Spinal cord (tissue), 10 donors: ENCODE results near the gene RACGAP1. TPM values are rescaled to one million over a fixed set of nuclear protein-coding genes. Genes with fewer than 3 reads are reported as not detected.
A peak's percentile ranks its signal among the peaks of the same experiment; 100 is the strongest.

ENCODE experiments used
- DNase-seq, 6 donors: peaks; one replicate each; pipeline versions ENCODE4 v3.0.0 to v3.0.0-alpha.2; 2013 to 2015; ENCODE audit warnings: low spot score in 6 of 6, low read depth in 4 of 6
- H3K27ac ChIP-seq: one replicate; pipeline ENCODE4 v1.5.1; 2013; ENCODE audit warnings: low read depth, low read length, control low read depth
- H3K27me3 ChIP-seq: one replicate; pipeline ENCODE4 v1.6.1; 2013; ENCODE audit warnings: low read length; ENCODE audit not compliant: control insufficient read depth, insufficient read depth
- H3K36me3 ChIP-seq: one replicate; pipeline ENCODE4 v1.6.1; 2013; ENCODE audit warnings: low read length; ENCODE audit not compliant: control insufficient read depth, insufficient read depth
- H3K4me1 ChIP-seq: one replicate; pipeline ENCODE4 v1.6.1; 2013; ENCODE audit warnings: low read length; ENCODE audit not compliant: control insufficient read depth, insufficient read depth
- H3K4me3 ChIP-seq: one replicate; pipeline ENCODE4 v1.5.1; 2013; ENCODE audit warnings: low read depth, low read length, control low read depth
- H3K9me3 ChIP-seq: one replicate; pipeline ENCODE4 v1.6.1; 2013; ENCODE audit warnings: low read length; ENCODE audit not compliant: control insufficient read depth, insufficient read depth
- WGBS: methylation state at CpG from one replicate; pipeline ENCODE4 v1.1.5; 2013; ENCODE audit warnings: missing lambda C conversion rate; ENCODE audit not compliant: insufficient coverage; 5-methylcytosine and 5-hydroxymethylcytosine counted together
- polyA plus RNA-seq, 2 donors: library from polyadenylated mRNA; unstranded; fragments of 120-200 nt; gene quantifications; one replicate each; pipeline ENCODE4 v1.2.1, GENCODE V29; 2013; ENCODE audit not compliant: insufficient read length in 2 of 2
- total RNA-seq, 2 donors: library from RNA; depleted of rRNA in 1 of 2; stranded (reverse); fragments of 120-200 nt in 1 of 2; fragments of >200 nt in 1 of 2; gene quantifications; one replicate each; pipeline versions ENCODE4 v1.2.3 to v1.2.4, GENCODE V29; 2013 to 2014
- donor health status: healthy.

Gene RACGAP1
- total and polyA plus RNA-seq, 4 donors, result 32.1 to 46.2 (median 40.6) TPM

DNA sequence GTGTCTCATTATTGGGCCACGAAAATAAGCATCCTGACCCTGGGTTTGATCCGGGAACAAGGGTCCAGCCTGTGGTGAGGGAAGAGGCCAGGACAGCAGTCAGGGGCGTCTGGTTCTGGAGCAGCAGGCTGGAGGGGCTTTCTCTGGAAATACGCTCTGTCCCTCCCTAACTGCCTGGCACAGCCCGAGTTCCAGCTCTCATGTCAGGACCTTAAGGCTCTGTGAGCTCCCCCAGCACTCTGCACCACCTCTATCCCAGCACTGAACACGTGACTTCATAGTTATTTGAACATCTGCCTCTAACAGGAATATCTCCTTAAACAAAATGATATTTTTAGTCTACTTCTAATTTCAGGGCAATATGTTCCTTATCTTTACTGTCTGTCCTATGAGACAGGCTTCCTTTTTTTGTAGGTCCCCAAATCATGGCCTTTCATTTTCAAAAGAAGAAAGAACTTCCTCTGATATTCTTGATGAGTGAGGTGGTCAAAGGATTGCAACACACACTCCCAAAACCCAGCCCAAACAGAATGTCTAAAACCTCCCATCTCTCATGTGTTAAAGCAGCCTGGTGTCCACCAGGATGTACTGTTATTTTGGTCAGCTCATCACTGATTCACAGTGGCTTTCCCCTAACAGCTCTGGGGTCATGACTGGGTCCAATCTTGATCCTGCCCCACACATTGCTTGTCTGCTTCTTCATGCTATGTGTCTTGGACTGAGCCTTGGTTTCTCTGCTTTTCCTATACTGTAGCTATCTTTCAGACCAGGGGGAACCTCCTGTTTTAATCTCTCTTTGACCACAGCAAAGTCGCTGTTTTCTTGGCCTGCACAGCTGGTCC, 42.8 kb downstream of the RACGAP1 start:
- Histone ChIP-seq H3K27me3 (no peaks in the 10 kb centered on the region), H3K4me1 (peaks cover 43% of the 10 kb centered on the region), H3K36me3 (no peaks in the 10 kb centered on the region), H3K9me3 (no peaks in the 10 kb centered on the region), H3K4me3 (no peak overlapping the region), H3K27ac (no peak overlapping the region)
- WGBS, result 84% methylated on average over 5 of the region's 7 CpGs
- no peak for DNase-seq

DNA sequence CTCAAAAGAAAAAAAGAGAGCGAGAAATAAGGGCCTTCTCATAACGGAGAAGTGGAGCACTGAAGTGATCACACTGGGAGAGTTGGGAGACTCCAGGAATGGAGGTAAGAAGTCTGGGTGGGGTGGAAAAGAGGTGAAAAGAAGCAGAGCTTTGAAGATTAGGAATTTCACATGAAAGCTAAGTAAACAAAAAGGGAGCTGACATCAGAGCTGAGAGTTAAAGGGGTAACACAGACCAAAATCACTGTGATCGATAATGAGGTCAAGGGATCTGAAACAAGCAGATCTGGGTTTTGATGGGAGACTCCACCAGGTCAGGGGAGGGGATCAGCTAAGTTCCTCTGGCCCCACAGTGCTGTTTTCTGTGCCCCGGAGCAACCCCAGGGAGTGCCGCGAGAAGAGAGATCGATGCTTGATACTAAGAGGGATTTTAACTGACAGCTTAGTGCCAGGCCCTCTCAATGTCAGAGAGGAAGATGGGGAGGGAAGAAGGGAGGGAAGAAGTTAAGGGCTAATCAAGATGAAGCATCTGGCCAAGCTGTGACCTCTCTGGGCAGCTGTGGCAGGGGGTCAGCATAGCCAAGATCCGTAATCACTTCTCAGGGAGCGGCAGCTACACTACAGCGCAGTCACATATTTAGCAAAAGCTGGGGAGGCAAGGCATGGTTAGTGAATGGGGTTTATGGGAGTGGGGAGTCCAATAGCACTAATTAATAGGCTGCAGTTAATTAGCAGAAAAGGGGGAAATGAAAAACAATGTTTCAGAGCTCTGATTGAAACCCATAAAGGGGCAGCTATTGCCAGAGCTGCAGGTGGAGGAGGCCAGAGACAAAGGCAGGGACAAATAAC, 44.6 kb downstream of the RACGAP1 start:
- no peak overlapping the region for H3K27ac ChIP-seq
- no peaks in the 10 kb centered on the region for H3K27me3 ChIP-seq
- no peak overlapping the region for H3K4me3 ChIP-seq
- H3K36me3 ChIP-seq, result no peaks in the 10 kb centered on the region
- H3K4me1 ChIP-seq, result peaks cover 54% of the 10 kb centered on the region
- DNase-seq, result peak in 1 of 6 donors; percentile 59
- WGBS, result 63% methylated on average over 10 of the region's 10 CpGs
- H3K9me3 ChIP-seq, result no peaks in the 10 kb centered on the region

DNA sequence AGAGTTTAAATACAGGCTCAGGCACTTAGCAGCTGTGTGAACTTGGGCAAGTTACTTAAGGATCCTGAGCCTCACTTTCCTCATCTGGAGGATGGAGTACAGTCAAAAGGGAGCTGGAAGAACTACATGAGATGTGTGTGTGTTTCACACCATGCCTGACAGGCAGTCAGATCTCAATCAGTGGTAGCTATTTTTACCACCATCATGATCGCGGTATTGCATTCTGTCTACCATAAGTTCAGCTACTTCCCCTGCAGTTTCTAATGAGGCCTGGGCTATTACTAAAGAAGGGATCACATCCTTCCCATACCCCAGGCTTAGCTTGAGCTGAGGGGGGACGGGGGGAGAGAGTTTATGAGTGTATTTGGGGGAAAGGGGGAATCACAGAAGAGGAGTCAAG, 45.5 kb downstream of the RACGAP1 start:
- DNase-seq, result no peak
- Histone ChIP-seq H3K4me3 (no peak overlapping the region), H3K27me3 (no peaks in the 10 kb centered on the region), H3K27ac (no peak overlapping the region), H3K4me1 (peaks cover 62% of the 10 kb centered on the region), H3K36me3 (no peaks in the 10 kb centered on the region), H3K9me3 (no peaks in the 10 kb centered on the region)
- no CpG with 5 or more reads among the region's 3 CpGs for WGBS

DNA sequence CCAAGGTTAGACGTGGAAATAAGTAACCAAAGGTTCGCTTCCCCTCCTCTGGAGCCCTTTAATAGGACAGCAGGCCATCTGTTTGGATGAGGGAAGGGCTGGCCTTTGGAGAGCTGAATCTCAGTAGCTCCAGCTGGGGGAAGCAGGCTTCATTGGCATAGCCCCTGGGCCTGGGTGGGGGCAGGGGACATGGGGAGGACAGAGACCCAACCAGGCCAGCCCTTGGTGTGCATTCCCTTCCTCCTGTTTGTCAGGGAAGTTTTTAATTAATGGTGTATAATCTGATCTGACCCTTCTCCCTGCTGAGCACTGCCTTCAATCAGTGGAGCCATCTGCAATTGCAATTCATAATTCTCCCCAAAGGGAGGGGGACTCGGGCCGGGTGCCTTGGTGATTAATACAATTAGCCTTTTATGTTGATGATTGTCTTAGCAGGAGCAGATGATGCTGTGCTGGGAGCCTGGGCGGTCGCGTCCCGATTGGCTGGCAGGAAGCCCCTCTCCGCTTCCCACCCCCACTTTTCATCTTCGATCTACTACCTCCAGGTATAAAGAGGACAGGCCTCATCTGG, 46.2 kb downstream of the RACGAP1 start:
- DNase-seq, result peak in 2 of 6 donors; percentile 56 to 75
- Histone ChIP-seq H3K4me3 (no peak overlapping the region), H3K27me3 (no peaks in the 10 kb centered on the region), H3K4me1 (peaks cover 62% of the 10 kb centered on the region), H3K27ac (peak overlapping the region; percentile 33), H3K9me3 (no peaks in the 10 kb centered on the region), H3K36me3 (no peaks in the 10 kb centered on the region)
- 33% methylated on average over 2 of the region's 10 CpGs for WGBS

DNA sequence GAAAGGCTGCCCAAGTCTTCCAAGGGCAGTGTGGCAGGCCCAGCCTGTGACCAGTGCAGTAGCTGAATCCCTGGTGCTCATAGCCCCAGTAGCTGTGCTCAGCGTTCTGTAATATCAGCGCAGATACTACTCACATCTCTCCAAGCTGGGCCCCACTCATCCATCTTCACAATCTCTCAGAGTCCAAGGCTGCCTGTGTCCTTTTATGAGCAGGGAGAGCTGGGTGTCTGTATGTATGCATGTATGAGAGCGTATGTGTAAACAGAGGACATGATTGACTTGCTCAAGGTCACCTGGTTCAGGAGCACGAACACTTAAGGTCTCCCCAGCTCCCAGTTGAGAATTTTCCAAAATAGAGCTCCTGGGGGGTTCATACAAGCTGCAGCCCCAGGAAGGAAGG, 47.2 kb downstream of the RACGAP1 start:
- H3K27me3 ChIP-seq, result no peaks in the 10 kb centered on the region
- 75% methylated on average over 2 of the region's 4 CpGs for WGBS
- peaks cover 4% of the 10 kb centered on the region for H3K36me3 ChIP-seq
- no peak for DNase-seq
- H3K4me3 ChIP-seq, result no peak overlapping the region
- H3K9me3 ChIP-seq, result no peaks in the 10 kb centered on the region
- H3K4me1 ChIP-seq, result peaks cover 62% of the 10 kb centered on the region
- no peak overlapping the region for H3K27ac ChIP-seq

DNA sequence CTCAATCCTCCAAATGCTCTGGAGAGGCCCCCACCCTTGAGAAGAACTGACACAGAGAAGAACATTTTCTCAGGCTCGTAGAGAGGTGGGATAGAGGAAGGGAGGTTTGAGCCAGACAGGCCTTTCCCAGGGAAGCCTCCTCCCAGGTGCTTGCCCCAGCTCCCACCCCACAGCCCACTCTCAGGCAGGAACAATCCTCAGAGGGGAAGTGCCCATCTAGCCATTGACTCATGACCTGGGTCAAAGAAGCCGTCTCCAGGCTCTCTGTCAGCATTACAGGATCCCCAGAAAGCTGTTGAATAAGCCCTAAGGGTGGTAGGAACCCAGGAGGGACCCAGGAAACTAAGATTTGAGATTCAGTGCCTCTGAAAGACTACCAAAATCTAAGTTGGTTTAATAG, 48.7 kb downstream of the RACGAP1 start:
- H3K4me3 ChIP-seq, result no peak overlapping the region
- 70% methylated on average over 1 of the region's 2 CpGs for WGBS
- H3K36me3 ChIP-seq, result peaks cover 8% of the 10 kb centered on the region
- no peak for DNase-seq
- no peaks in the 10 kb centered on the region for H3K9me3 ChIP-seq
- no peaks in the 10 kb centered on the region for H3K27me3 ChIP-seq
- H3K4me1 ChIP-seq, result peaks cover 75% of the 10 kb centered on the region
- H3K27ac ChIP-seq, result no peak overlapping the region

DNA sequence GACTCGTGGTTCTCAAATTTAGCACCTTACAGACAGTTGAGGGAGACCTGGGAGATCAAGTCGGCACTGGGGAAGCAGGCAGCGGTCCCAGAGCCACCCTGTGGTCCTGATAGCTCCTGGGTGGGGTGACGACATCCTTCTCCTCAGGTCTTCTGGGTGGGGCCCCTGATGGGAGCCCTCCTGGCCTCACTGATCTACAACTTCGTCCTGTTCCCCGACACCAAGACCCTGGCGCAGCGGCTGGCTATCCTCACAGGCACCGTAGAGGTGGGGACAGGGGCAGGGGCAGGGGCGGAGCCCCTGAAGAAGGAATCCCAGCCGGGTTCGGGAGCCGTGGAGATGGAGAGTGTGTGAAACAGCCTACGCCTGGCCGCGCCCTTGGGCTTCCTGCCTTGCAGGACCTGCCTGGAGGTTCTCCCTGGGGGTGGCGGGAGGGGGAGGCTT, 50.0 kb downstream of the RACGAP1 start:
- H3K36me3 ChIP-seq, result peaks cover 8% of the 10 kb centered on the region
- no peak for DNase-seq
- peaks cover 2% of the 10 kb centered on the region for H3K27me3 ChIP-seq
- H3K4me3 ChIP-seq, result no peak overlapping the region
- 50% methylated on average over 12 of the region's 17 CpGs for WGBS
- no peaks in the 10 kb centered on the region for H3K9me3 ChIP-seq
- peak overlapping the region; percentile 51 for H3K27ac ChIP-seq
- H3K4me1 ChIP-seq, result peaks cover 78% of the 10 kb centered on the region

DNA sequence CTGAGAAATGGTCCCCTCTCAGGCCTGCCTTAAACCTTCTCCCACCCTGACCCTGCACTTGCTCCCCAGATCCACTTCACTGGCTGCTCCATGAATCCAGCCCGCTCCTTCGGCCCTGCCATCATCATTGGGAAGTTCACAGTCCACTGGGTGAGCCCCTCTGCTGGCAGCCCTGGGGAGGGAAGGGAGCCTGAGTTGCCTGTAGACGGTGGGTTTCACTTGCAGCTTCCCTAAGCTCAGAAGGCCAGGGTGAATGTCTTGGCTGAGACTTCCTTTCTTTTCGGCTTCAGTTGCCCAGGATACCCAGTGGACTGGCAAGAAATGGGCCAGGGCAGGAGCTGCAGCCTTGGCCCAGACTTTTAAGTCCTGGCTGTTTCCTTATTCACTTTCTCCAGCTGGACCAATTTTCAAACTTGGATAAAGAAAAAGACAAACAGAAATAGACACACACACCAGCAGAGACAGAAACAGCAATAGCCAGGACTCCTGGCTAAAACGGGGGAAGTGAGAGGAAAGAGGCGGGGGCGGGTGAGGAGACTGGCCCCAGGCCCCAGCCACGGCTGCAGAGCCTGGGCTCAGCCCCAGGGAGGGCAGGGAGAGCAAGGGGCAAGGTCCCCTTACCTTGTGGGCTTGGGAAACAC, 50.5 kb downstream of the RACGAP1 start:
- DNase-seq, result peak in 4 of 6 donors; percentile 57 to 88 (median 68)
- Histone ChIP-seq H3K36me3 (peaks cover 8% of the 10 kb centered on the region), H3K9me3 (no peaks in the 10 kb centered on the region), H3K27me3 (peaks cover 2% of the 10 kb centered on the region), H3K27ac (peak overlapping the region; percentile 51), H3K4me3 (no peak overlapping the region), H3K4me1 (peaks cover 84% of the 10 kb centered on the region)
- WGBS, result 33% methylated on average over 8 of the region's 8 CpGs

DNA sequence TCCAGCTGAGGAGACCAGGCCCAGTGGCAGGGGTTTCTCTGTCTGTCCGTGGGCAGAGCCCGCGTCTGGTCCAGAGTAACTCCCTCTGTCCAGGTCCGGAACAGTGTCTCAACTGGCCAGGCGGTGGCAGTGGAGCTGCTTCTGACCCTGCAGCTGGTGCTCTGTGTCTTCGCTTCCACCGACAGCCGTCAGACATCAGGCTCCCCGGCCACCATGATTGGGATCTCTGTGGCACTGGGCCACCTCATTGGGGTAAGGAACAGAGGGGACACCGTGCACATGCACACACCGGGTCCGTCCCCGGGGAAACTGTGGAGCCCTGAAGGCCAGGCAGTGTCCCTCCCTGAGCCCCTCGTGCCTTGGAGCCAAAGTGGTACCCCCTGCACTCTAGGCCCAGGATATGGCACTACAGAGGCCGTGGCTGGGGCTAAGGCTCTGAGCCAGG, 51.0 kb downstream of the RACGAP1 start:
- H3K36me3 ChIP-seq, result peaks cover 8% of the 10 kb centered on the region
- H3K4me1 ChIP-seq, result peaks cover 87% of the 10 kb centered on the region
- peaks cover 2% of the 10 kb centered on the region for H3K27me3 ChIP-seq
- no peak overlapping the region for H3K4me3 ChIP-seq
- peak overlapping the region; percentile 51 for H3K27ac ChIP-seq
- peak in 3 of 6 donors; percentile 50 to 90 (median 83) for DNase-seq
- H3K9me3 ChIP-seq, result no peaks in the 10 kb centered on the region
- 24% methylated on average over 15 of the region's 15 CpGs for WGBS
